ENCODE measurements around the gene DNHD1.

DNA sequence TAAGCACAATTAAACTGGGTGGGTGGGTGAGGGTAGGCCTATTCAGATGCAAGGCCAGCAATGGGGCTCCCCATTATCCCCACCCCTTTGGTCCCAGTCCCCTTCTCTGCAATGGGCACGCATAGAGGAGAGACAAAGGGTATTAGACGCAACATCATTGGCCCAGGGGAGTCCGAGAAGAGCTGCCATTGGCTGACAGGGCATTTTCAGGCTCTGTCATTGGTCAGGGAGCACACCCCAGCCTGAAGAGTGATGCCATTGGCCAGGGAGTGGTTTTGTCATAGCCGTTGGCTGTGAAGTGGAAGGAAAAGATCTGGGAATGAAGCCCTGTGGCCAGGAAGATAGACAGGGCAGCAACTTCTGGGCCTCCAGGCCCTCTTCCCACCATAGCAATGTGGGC is 20.5 kb upstream of the DNHD1 start:
- TF ChIP-seq, protein P1, sequence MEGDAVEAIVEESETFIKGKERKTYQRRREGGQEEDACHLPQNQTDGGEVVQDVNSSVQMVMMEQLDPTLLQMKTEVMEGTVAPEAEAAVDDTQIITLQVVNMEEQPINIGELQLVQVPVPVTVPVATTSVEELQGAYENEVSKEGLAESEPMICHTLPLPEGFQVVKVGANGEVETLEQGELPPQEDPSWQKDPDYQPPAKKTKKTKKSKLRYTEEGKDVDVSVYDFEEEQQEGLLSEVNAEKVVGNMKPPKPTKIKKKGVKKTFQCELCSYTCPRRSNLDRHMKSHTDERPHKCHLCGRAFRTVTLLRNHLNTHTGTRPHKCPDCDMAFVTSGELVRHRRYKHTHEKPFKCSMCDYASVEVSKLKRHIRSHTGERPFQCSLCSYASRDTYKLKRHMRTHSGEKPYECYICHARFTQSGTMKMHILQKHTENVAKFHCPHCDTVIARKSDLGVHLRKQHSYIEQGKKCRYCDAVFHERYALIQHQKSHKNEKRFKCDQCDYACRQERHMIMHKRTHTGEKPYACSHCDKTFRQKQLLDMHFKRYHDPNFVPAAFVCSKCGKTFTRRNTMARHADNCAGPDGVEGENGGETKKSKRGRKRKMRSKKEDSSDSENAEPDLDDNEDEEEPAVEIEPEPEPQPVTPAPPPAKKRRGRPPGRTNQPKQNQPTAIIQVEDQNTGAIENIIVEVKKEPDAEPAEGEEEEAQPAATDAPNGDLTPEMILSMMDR (IDR thresholded peaks at IDR 0.05): no peak
- TF ChIP-seq, protein P2, sequence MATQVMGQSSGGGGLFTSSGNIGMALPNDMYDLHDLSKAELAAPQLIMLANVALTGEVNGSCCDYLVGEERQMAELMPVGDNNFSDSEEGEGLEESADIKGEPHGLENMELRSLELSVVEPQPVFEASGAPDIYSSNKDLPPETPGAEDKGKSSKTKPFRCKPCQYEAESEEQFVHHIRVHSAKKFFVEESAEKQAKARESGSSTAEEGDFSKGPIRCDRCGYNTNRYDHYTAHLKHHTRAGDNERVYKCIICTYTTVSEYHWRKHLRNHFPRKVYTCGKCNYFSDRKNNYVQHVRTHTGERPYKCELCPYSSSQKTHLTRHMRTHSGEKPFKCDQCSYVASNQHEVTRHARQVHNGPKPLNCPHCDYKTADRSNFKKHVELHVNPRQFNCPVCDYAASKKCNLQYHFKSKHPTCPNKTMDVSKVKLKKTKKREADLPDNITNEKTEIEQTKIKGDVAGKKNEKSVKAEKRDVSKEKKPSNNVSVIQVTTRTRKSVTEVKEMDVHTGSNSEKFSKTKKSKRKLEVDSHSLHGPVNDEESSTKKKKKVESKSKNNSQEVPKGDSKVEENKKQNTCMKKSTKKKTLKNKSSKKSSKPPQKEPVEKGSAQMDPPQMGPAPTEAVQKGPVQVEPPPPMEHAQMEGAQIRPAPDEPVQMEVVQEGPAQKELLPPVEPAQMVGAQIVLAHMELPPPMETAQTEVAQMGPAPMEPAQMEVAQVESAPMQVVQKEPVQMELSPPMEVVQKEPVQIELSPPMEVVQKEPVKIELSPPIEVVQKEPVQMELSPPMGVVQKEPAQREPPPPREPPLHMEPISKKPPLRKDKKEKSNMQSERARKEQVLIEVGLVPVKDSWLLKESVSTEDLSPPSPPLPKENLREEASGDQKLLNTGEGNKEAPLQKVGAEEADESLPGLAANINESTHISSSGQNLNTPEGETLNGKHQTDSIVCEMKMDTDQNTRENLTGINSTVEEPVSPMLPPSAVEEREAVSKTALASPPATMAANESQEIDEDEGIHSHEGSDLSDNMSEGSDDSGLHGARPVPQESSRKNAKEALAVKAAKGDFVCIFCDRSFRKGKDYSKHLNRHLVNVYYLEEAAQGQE (IDR thresholded peaks at IDR 0.05; ENCODE audit: insufficient read depth in 1 of 2, low read depth in 2 of 2, low read length in 1 of 2): no peak
- no peak for TF ChIP-seq POLR2AphosphoS5 (IDR thresholded peaks at IDR 0.05; ENCODE audit: low read depth, low read length)

Data from Panc1 (cell line).